Neuron (in vitro differentiated cells): ENCODE data around the gene ACYP2.

Source experiments
- H2AFZ ChIP-seq: one replicate; pipeline ENCODE4 v1.6.1; 2013; ENCODE audit warnings: low read depth, mild to moderate bottlenecking, inconsistent platforms, low read length, moderate library complexity
- H3K27me3 ChIP-seq: one replicate; pipeline ENCODE4 v1.6.1; 2013; ENCODE audit warnings: low read length; ENCODE audit not compliant: insufficient read depth
- H3K36me3 ChIP-seq: one replicate; pipeline ENCODE4 v1.6.1; 2013; ENCODE audit warnings: low read length; ENCODE audit not compliant: insufficient read depth
- H3K4me1 ChIP-seq: one replicate; pipeline ENCODE4 v1.6.1; 2013; ENCODE audit warnings: low read length; ENCODE audit not compliant: insufficient read depth
- H3K4me3 ChIP-seq: 2 replicates; pipeline ENCODE4 v1.5.1; 2013; ENCODE audit warnings: mild to moderate bottlenecking, low read length, moderate library complexity
- H3K9me3 ChIP-seq: one replicate; pipeline ENCODE4 v1.6.1; 2013; ENCODE audit warnings: low read length

ACYP2 gene

GRCh38 chr2:54187331-54187730 is 71.9 kb downstream of the ACYP2 start:
- H3K36me3 ChIP-seq: no peaks in the 10 kb centered on the region
- H3K4me1 ChIP-seq: no peaks in the 10 kb centered on the region
- H3K4me3 ChIP-seq: no peak overlapping the region
- no peaks in the 10 kb centered on the region for H3K27me3 ChIP-seq
- H2AFZ ChIP-seq: no peak overlapping the region
- H3K9me3 ChIP-seq: peaks cover 2% of the 10 kb centered on the region

GRCh38 chr2:54189539-54189938 is 74.1 kb downstream of the ACYP2 start:
- H3K4me1 ChIP-seq: no peaks in the 10 kb centered on the region
- no peaks in the 10 kb centered on the region for H3K36me3 ChIP-seq

GRCh38 chr2:54191361-54192135 is 76.1 kb downstream of the ACYP2 start:
- Histone ChIP-seq H3K36me3 (no peaks in the 10 kb centered on the region), H3K9me3 (no peaks in the 10 kb centered on the region), H3K4me3 (no peak overlapping the region)

More at GRCh38 chr2:54189539-54189938, 74.1 kb downstream of the ACYP2 start:
- Histone ChIP-seq H2AFZ (no peak overlapping the region), H3K9me3 (peaks cover 2% of the 10 kb centered on the region), H3K27me3 (no peaks in the 10 kb centered on the region), H3K4me3 (no peak overlapping the region)

DNA sequence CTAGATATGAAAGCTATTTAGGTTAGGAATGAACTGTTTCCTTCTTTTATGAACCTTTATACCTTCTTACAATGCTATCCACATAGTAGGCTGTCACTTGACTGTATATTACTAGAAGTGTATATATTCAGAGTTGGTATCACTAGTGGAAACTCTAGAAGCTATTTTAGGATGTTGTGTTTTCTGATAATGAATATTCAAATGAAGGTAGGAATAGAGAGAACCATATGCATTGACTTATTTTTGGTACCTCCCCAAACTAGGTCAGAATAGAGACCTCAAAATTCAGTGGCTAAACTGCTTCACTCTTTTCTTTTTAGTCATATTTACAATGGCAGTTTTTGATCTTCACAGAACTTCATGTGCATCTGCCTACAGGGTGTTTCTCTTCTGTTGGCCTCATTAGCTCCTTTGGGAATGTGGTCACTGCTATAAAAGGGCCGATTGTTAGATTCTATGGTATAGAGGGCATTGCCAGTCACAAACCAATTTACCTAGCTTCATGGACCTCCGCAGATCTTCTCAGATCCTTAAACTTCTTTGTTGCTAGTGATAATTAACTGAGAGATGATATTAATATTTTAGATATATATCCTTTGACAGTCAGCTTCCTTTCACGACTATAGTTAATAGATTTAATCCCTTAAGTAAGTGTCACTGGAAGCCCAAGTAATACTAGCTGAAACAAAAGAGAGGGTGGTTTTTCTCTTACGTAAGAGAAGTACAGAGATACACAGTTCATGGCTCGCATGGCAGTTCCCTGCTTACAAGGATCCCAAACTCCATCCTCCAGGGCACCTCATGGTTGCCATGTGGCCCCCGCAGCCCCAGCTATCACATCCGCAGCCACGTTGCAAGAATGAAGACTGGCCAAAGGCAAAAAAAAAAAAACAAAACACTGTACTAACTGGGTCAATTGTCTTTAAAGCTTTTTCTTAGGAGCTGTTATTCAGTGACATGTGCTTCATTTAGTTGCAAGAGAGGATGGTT is 79.6 kb downstream of the ACYP2 start:
- Histone ChIP-seq H3K4me3 (no peak overlapping the region), H3K9me3 (no peaks in the 10 kb centered on the region), H2AFZ (no peak overlapping the region), H3K4me1 (no peaks in the 10 kb centered on the region), H3K36me3 (no peaks in the 10 kb centered on the region), H3K27me3 (no peaks in the 10 kb centered on the region)

More at GRCh38 chr2:54191361-54192135, 76.1 kb downstream of the ACYP2 start:
- H3K27me3 ChIP-seq: no peaks in the 10 kb centered on the region
- no peaks in the 10 kb centered on the region for H3K4me1 ChIP-seq
- no peak overlapping the region for H2AFZ ChIP-seq

DNA sequence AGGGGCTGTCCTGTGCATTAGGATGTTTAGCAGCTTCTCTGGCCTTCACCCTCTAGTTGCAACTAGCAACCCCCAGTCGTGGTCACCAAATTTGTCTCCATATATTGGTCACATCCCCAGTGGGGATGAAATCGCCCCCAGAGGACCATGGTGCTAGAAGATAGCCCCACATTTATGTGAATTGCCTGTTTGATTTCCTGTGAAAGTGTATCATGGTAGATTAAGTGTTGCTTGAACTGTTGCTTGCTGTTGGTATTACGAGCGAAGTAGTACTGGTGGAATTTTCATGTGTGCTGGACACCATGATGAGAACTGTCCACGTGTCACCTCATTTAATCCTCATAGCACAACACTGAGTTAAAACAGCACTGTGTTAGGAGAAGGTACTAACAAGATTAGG is 81.2 kb downstream of the ACYP2 start:
- Histone ChIP-seq H3K27me3 (no peaks in the 10 kb centered on the region), H2AFZ (no peak overlapping the region), H3K4me3 (no peak overlapping the region), H3K4me1 (no peaks in the 10 kb centered on the region), H3K36me3 (no peaks in the 10 kb centered on the region), H3K9me3 (no peaks in the 10 kb centered on the region)

DNA sequence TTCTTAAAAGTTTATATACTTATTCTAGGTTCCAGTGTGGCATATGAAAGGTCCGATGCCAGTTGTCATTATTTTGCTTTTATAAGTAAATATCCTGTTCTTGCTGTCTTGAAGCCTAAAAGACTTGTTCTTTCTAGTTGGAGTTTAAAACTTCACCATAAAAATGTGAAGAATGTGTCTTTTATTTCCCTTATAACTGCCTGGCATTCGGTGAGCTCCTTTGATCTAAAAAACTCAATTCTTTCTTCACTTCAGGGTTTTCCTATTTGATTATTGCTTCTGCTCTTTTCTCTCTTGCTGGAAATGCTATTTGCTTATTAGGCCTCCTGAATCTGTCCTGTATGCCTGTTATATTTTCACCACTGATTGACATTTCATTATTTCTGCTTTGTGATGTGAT is 89.1 kb downstream of the ACYP2 start:
- H3K27me3 ChIP-seq: no peaks in the 10 kb centered on the region
- H3K9me3 ChIP-seq: no peaks in the 10 kb centered on the region
- H3K36me3 ChIP-seq: no peaks in the 10 kb centered on the region
- H2AFZ ChIP-seq: no peak overlapping the region
- no peak overlapping the region for H3K4me3 ChIP-seq
- peaks cover 2% of the 10 kb centered on the region for H3K4me1 ChIP-seq

GRCh38 chr2:54206596-54206995 is 91.2 kb downstream of the ACYP2 start:
- no peaks in the 10 kb centered on the region for H3K27me3 ChIP-seq
- no peaks in the 10 kb centered on the region for H3K9me3 ChIP-seq
- H3K4me3 ChIP-seq: no peak overlapping the region
- H3K36me3 ChIP-seq: no peaks in the 10 kb centered on the region
- peaks cover 2% of the 10 kb centered on the region for H3K4me1 ChIP-seq
- no peak overlapping the region for H2AFZ ChIP-seq

GRCh38 chr2:54207666-54208195 is 92.3 kb downstream of the ACYP2 start:
- Histone ChIP-seq H3K4me1 (peaks cover 2% of the 10 kb centered on the region), H3K27me3 (no peaks in the 10 kb centered on the region), H3K36me3 (no peaks in the 10 kb centered on the region), H3K9me3 (no peaks in the 10 kb centered on the region), H2AFZ (no peak overlapping the region), H3K4me3 (no peak overlapping the region)

DNA sequence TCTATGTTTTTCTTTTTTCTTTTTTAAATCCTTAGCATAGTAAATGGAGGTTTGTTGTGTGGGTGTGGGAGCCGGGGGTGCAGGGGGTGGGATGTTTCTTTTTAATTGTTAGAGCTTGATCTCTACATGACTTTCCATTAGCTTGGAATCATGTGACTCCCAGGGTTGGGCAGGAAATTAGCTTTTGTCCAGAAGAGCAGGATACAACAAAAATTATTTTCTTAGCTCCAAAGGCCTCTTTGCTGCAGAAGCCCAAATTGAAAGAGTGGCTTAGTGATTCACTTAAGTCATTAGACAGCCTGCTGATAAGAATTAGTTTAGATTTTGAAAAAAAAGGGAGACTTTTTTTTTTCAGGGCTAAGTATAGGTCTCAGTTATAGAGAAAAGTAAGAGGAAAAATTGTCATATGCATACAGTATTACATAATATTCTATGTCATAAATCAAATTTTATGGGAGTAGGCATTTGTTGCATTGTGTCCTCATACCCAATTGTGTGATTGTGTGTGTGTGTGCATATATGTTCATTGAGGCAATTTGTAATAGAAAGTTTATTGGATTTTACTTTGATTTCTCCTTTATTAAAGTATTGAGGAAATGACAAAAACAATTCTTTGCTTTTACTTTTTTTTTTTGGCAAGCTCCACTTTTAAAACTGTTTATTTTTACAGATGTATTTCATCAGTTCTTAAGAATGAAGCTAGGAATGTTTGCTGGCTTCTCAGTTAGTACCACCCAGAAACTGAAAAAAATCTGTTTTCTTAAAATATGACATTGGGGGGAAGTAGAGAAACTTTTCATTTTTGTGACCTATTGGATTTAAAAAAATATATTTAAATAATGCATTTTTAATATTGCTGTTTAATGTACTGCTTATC is 93.2 kb downstream of the ACYP2 start:
- Histone ChIP-seq H2AFZ (no peak overlapping the region), H3K27me3 (no peaks in the 10 kb centered on the region), H3K4me1 (peaks cover 2% of the 10 kb centered on the region), H3K9me3 (no peaks in the 10 kb centered on the region), H3K36me3 (no peaks in the 10 kb centered on the region), H3K4me3 (no peak overlapping the region)

GRCh38 chr2:54209379-54209778 is 94.0 kb downstream of the ACYP2 start:
- no peaks in the 10 kb centered on the region for H3K27me3 ChIP-seq
- H2AFZ ChIP-seq: no peak overlapping the region
- H3K9me3 ChIP-seq: no peaks in the 10 kb centered on the region
- H3K4me1 ChIP-seq: peaks cover 2% of the 10 kb centered on the region
- H3K36me3 ChIP-seq: no peaks in the 10 kb centered on the region
- no peak overlapping the region for H3K4me3 ChIP-seq

DNA sequence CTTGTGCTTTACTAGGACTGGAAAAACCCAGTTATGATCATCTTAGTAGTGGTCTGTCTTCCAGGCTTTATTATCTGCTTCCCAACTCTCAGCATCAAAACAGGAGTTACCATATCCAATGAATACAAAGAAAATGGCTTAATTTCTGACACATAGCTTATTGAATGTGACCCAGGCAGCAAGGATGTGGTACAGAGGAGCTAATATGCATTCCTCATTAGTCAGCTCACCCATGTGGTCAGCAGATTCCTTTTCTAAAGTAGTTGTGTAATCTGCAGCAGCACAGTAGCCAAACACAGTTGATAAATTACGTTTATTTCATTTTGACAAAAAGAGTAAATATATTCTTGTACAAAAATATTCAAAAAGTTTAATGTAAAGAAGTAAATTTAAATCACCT is 97.0 kb downstream of the ACYP2 start:
- no peaks in the 10 kb centered on the region for H3K4me1 ChIP-seq

DNA sequence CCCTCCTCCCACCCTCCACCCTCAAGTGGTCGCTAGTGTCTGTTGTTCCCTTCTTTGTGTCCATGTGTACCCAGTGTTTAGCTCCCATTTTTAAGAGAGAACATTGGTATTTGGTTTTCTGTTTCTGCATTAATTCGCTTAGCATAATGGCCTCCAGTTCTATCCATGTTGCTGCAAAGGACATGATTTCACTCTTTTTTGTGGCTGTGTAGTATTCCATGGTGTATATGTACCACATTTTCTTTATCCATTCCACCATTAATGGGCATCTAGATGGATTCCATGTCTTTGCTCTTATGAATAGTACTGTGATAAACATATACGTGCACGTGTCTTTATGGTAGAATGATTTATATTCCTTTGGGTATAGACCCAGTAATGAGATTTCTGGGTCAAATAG is 97.7 kb downstream of the ACYP2 start:
- no peaks in the 10 kb centered on the region for H3K9me3 ChIP-seq
- H3K36me3 ChIP-seq: no peaks in the 10 kb centered on the region
- H3K4me3 ChIP-seq: no peak overlapping the region
- no peaks in the 10 kb centered on the region for H3K27me3 ChIP-seq
- H2AFZ ChIP-seq: no peak overlapping the region
- no peaks in the 10 kb centered on the region for H3K4me1 ChIP-seq

More for the DNA sequence above, 97.0 kb downstream of the ACYP2 start:
- H3K4me3 ChIP-seq: no peak overlapping the region
- H3K9me3 ChIP-seq: no peaks in the 10 kb centered on the region
- no peaks in the 10 kb centered on the region for H3K27me3 ChIP-seq
- no peak overlapping the region for H2AFZ ChIP-seq
- no peaks in the 10 kb centered on the region for H3K36me3 ChIP-seq
